K562 (cell line): Measurements from ENCODE around the gene PCMTD2. TPM values are rescaled to one million over a fixed set of nuclear protein-coding genes. Genes with fewer than 3 reads are reported as not detected.

Source experiments
- ATAC-seq: fragments of 200-7000 bp; cut with Tn5 transposase; 3 replicates; pipeline ENCODE4 v1.9.1; 2020; ENCODE audit warnings: moderate library complexity
- BruUV-seq: library from RNA; stranded (reverse); fragments of 400-500 nt; replicated peaks from 2 replicates; lab custom pipeline; 2021; lab: Mats Ljungman, UMichigan
- CTCF ChIA-PET: fragments of 300-600 bp; formaldehyde crosslinking; extraction: SDS; loops from one replicate; lab custom pipeline; 2021; ENCODE audit warnings: low intra/inter-chr PET ratio; lab: Yijun Ruan, JAX
- POLR2A ChIA-PET: fragments of 300-600, 350-650 bp; sonication (Branson Sonifier 250); formaldehyde crosslinking; extraction: SDS; loops from one replicate; lab custom pipeline; 2021; ENCODE audit warnings: antibody characterized with exemption, inconsistent platforms; lab: Yijun Ruan, JAX
- DNase-seq, 4 experiments: peaks; one replicate each; pipeline versions ENCODE4 v3.0.0 to v3.0.0-alpha.2; 2011 to 2018; ENCODE audit warnings: low spot score in 3 of 4, mixed read lengths in 3 of 4; ENCODE audit errors: extremely low read depth in 1 of 4
- FAIRE-seq: peaks from 2 replicates; lab custom pipeline; 2011; peaks lifted over from hg19 to GRCh38; lab: Jason Lieb, UNC
- H2AFZ ChIP-seq: 2 replicates; pipeline ENCODE4 v1.6.0; 2011; ENCODE audit warnings: low read depth, low read length, control low read depth, inconsistent platforms
- H3K27ac ChIP-seq: fragments of 200-600 bp; 3 replicates; pipeline ENCODE4 v1.8.0; 2011; ENCODE audit warnings: low read depth, mild to moderate bottlenecking, control low read depth, inconsistent platforms, low read length, moderate library complexity, mixed read lengths; ENCODE audit errors: extremely low read depth
- H3K27me3 ChIP-seq, 2 experiments: fragments of 300-600 bp in 1 of 2; 2 replicates in 1 of 2; 3 replicates in 1 of 2; pipeline versions ENCODE4 v1.6.0 to v1.8.0; 2011; ENCODE audit warnings: inconsistent platforms in 2 of 2, low read length in 2 of 2, mild to moderate bottlenecking in 1 of 2, mixed read lengths in 1 of 2, moderate library complexity in 1 of 2; ENCODE audit not compliant: control insufficient read depth in 2 of 2, insufficient read depth in 2 of 2
- H3K36me3 ChIP-seq: fragments of 300-600 bp; 3 replicates; pipeline ENCODE4 v1.8.0; 2011; ENCODE audit warnings: mild to moderate bottlenecking, low read length, inconsistent platforms; ENCODE audit not compliant: control insufficient read depth, insufficient read depth
- H3K4me1 ChIP-seq, 2 experiments: fragments of 200-600 bp in 1 of 2; replicated peaks in 1 of 2; 2 replicates in 1 of 2; 3 replicates in 1 of 2; pipeline versions ENCODE4 v1.5.1 to v1.8.0; 2011; ENCODE audit warnings: inconsistent platforms in 2 of 2, low read length in 2 of 2, mild to moderate bottlenecking in 1 of 2, mixed read lengths in 1 of 2, moderate library complexity in 1 of 2; ENCODE audit not compliant: control insufficient read depth in 2 of 2, insufficient read depth in 2 of 2
- H3K4me2 ChIP-seq: 2 replicates; pipeline ENCODE4 v1.6.1; 2011; ENCODE audit warnings: low read length, control low read depth, inconsistent platforms, mixed read lengths; ENCODE audit not compliant: insufficient read depth
- H3K4me3 ChIP-seq: fragments of 200-600 bp; sonication (generic), shearing (Covaris generic); 2 replicates; pipeline ENCODE4 v1.5.1; 2016; ENCODE audit warnings: control low read depth, inconsistent platforms
- H3K79me2 ChIP-seq: fragments of 200-600 bp; 3 replicates; pipeline ENCODE4 v1.8.0; 2011; ENCODE audit warnings: low read length, inconsistent platforms; ENCODE audit not compliant: control insufficient read depth, insufficient read depth
- H3K9ac ChIP-seq, 2 experiments: 2 replicates each; pipeline versions ENCODE4 v1.6.0 to v1.6.1; 2011; ENCODE audit warnings: low read depth in 2 of 2, low read length in 2 of 2, control low read depth in 1 of 2, inconsistent platforms in 1 of 2, mild to moderate bottlenecking in 1 of 2, mixed read lengths in 1 of 2; ENCODE audit not compliant: insufficient read depth in 1 of 2
- H3K9me1 ChIP-seq: one replicate; pipeline ENCODE4 v1.6.0; 2011; ENCODE audit warnings: inconsistent platforms, mild to moderate bottlenecking, low read length, moderate library complexity; ENCODE audit not compliant: control insufficient read depth, insufficient read depth
- H3K9me3 ChIP-seq: replicated peaks from 2 replicates; pipeline ENCODE4 v1.5.1; 2011; ENCODE audit warnings: low read depth, low read length, inconsistent platforms; ENCODE audit not compliant: control insufficient read depth, insufficient read depth
- H4K20me1 ChIP-seq: replicated peaks from 2 replicates; pipeline ENCODE4 v1.6.1; 2011; ENCODE audit warnings: low read length, inconsistent platforms, mixed read lengths; ENCODE audit not compliant: control insufficient read depth, insufficient read depth
- RBM34 ChIP-seq: fragments of 200-400 bp; formaldehyde crosslinking; IDR thresholded peaks from 2 replicates; pipeline ENCODE4 v1.6.1; 2018; ENCODE audit warnings: low read length, borderline replicate concordance; ENCODE audit not compliant: insufficient read depth
- USF1 ChIP-seq: sonication (generic); formaldehyde crosslinking; IDR thresholded peaks from 2 replicates; pipeline ENCODE4 v1.9.0; 2022; ENCODE audit warnings: mild to moderate bottlenecking, missing genetic modification reagents
- ZNF584 ChIP-seq: fragments of 200-800 bp; sonication (Bioruptor generic); IDR thresholded peaks from 2 replicates; pipeline ENCODE4 v1.6.1; 2016; ENCODE audit warnings: low read depth, mild to moderate bottlenecking, missing genetic modification characterization, missing compliant biosample characterization
- WGBS: fragments of 100-300 bp; shearing (Covaris generic); methylation state at CpG from one replicate; pipeline ENCODE4 v1.1.6; 2016; ENCODE audit warnings: low coverage, mixed read lengths; ENCODE audit not compliant: insufficient coverage; ENCODE audit errors: missing lambda C conversion rate; 5-methylcytosine and 5-hydroxymethylcytosine counted together
- in situ Hi-C: fragments of 300-500 bp; cut with MboI; formaldehyde crosslinking; loops from 4 replicates; pipeline ENCODE4 v1.15.0; 2018; ENCODE audit warnings: inconsistent platforms, mixed read lengths
- intact Hi-C: fragments of 100-400 bp; cut with micrococcal nuclease; formaldehyde crosslinking; loops from 2 replicates; pipeline ENCODE4 v1.14.2; 2022
- polyA plus RNA-seq, 8 experiments: library from polyadenylated mRNA; depleted of rRNA in 4 of 8; stranded (reverse) in 5 of 8; unstranded in 3 of 8; fragments of >200 nt; fragmentation: Nextera tagmentation in 2 of 8; fragmentation: Illumina TruSeq in 1 of 8; extraction: Ambion mirVana in 2 of 8; extraction: Trizol in 1 of 8; gene quantifications; 2 replicates each; pipeline versions ENCODE4 v1.2.1 to v1.2.3, GENCODE V29; 2011 to 2014; ENCODE audit warnings: inconsistent platforms in 1 of 8, missing spikeins in 1 of 8
- total RNA-seq, 7 experiments: library from RNA; depleted of rRNA in 6 of 7; stranded (reverse); fragments of >200 nt in 6 of 7; fragmentation: Illumina TruSeq in 2 of 7; extraction: Trizol in 2 of 7; gene quantifications; 2 replicates each; pipeline versions ENCODE4 v1.2.1 to v1.2.3, GENCODE V29; 2011 to 2021; ENCODE audit warnings: low replicate concordance in 1 of 7

PCMTD2 gene
- total and polyA plus RNA-seq, 9 of the 15 experiments (the other 6 are each of a cell fraction or from before 2014, with no cell fraction given), result 11.3 to 49.3 (median 28.4) TPM

- WGBS, result 10% methylated on average over 26 of the region's 26 CpGs
- ATAC-seq (no peak), DNase-seq (no peak), FAIRE-seq (no peak)
- no peak overlapping the region for H3K4me3 ChIP-seq
- no peak overlapping the region for H3K4me2 ChIP-seq
- CTCF ChIA-PET, result no interaction called here
- intact Hi-C loops (no loop called here), in situ Hi-C loops (no loop called here)
- no peak overlapping the region for H3K9ac ChIP-seq
- no peaks in the 10 kb centered on the region for H3K36me3 ChIP-seq
- no peaks in the 10 kb centered on the region; the same call in none of the 2 replicates for H4K20me1 ChIP-seq
- BruUV-seq, result no TSS peak
- H3K79me2 ChIP-seq, result no peaks in the 10 kb centered on the region
- H3K9me3 ChIP-seq, result no peaks in the 10 kb centered on the region
- H3K27me3 ChIP-seq, result peaks cover 20 to 79% of the 10 kb centered on the region in 2 experiments; a peak in 4 of 5 replicates
- H2AFZ ChIP-seq, result no peak overlapping the region
- H3K9me1 ChIP-seq, result no peaks in the 10 kb centered on the region
- TF ChIP-seq RBM34 (no peak), USF1 (CRISPR knock-in tag) (peak; percentile 68; the same call in 1 of the 2 replicates), ZNF584 (CRISPR knock-in tag) (no peak)
- no peak overlapping the region for H3K27ac ChIP-seq
- POLR2A ChIA-PET, result interaction anchor here (0.6 to 1.5 kb wide), 4 partner anchors 9 to 18 kb away, joined by 3 to 4 read pairs (median 4); no protein-coding TSS in a partner anchor
- peaks cover 0 to 18% of the 10 kb centered on the region in 2 experiments; a peak in 2 of 5 replicates for H3K4me1 ChIP-seq
Measured at GRCh38 chr20:64240243-64241015, 15.1 kb upstream of the PCMTD2 start.
